ENCODE measurements around the gene MPP7.

GRCh38 chr10:28280652-28281051 is 22.2 kb downstream of the MPP7 start:
- no peak for TF ChIP-seq POLR2A (IDR thresholded peaks at IDR 0.05; ENCODE audit: low read depth)
- TF ChIP-seq, protein P1, sequence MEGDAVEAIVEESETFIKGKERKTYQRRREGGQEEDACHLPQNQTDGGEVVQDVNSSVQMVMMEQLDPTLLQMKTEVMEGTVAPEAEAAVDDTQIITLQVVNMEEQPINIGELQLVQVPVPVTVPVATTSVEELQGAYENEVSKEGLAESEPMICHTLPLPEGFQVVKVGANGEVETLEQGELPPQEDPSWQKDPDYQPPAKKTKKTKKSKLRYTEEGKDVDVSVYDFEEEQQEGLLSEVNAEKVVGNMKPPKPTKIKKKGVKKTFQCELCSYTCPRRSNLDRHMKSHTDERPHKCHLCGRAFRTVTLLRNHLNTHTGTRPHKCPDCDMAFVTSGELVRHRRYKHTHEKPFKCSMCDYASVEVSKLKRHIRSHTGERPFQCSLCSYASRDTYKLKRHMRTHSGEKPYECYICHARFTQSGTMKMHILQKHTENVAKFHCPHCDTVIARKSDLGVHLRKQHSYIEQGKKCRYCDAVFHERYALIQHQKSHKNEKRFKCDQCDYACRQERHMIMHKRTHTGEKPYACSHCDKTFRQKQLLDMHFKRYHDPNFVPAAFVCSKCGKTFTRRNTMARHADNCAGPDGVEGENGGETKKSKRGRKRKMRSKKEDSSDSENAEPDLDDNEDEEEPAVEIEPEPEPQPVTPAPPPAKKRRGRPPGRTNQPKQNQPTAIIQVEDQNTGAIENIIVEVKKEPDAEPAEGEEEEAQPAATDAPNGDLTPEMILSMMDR (IDR thresholded peaks at IDR 0.05): no peak

Data from esophagus muscularis mucosa (tissue), 3 donors.